HepG2 (cell line): ENCODE measurements around the gene IQGAP3. TPM values are rescaled to one million over a fixed set of nuclear protein-coding genes. Genes with fewer than 3 reads are reported as not detected.

Experiments
- ATAC-seq: fragments of 200-7000 bp; cut with Tn5 transposase; 3 replicates; pipeline ENCODE4 v1.9.1; 2020; ENCODE audit warnings: mild to moderate bottlenecking, moderate library complexity
- Bru-seq: library from RNA; stranded (reverse); fragments of 400-500 nt; gene quantifications from one replicate; lab custom pipeline; 2021; lab: Mats Ljungman, UMichigan
- BruChase-seq, 2 experiments: library from RNA; stranded (reverse); fragments of 400-500 nt; gene quantifications; one replicate each; lab custom pipeline; 2021; lab: Mats Ljungman, UMichigan
- BruUV-seq: library from RNA; stranded (reverse); fragments of 400-500 nt; replicated peaks from 2 replicates; lab custom pipeline; 2021; lab: Mats Ljungman, UMichigan
- CTCF ChIA-PET: fragments of 300-600 bp; formaldehyde crosslinking; extraction: SDS; loops from one replicate; lab custom pipeline; 2021; ENCODE audit warnings: low total read pairs, inconsistent platforms, low intra/inter-chr PET ratio; lab: Yijun Ruan, JAX
- POLR2A ChIA-PET: fragments of 350-600 bp; sonication (Branson Sonifier 250); formaldehyde crosslinking; loops from one replicate; lab custom pipeline; 2020; ENCODE audit warnings: antibody characterized with exemption, inconsistent platforms; lab: Yijun Ruan, JAX
- DNase-seq: peaks from one replicate; pipeline ENCODE4 v3.0.0-alpha.2; 2015; ENCODE audit warnings: low spot score
- FAIRE-seq: peaks from 3 replicates; lab custom pipeline; 2011; peaks lifted over from hg19 to GRCh38; lab: Jason Lieb, UNC
- H2AFZ ChIP-seq: one replicate; pipeline ENCODE4 v1.6.1; 2011; ENCODE audit warnings: low read length, inconsistent platforms
- H3K27ac ChIP-seq: fragments of 300-600 bp; 3 replicates; pipeline ENCODE4 v1.8.0; 2011; ENCODE audit warnings: mixed run types, mild to moderate bottlenecking, mixed read lengths, low read length, inconsistent platforms; ENCODE audit not compliant: insufficient read depth; ENCODE audit errors: extremely low read length
- H3K27me3 ChIP-seq, 2 experiments: fragments of 200-600 bp in 1 of 2; 2 replicates in 1 of 2; 3 replicates in 1 of 2; pipeline versions ENCODE4 v1.6.0 to v1.8.0; 2011; ENCODE audit warnings: low read length in 2 of 2, mild to moderate bottlenecking in 2 of 2, moderate library complexity in 2 of 2, inconsistent platforms in 1 of 2; ENCODE audit not compliant: insufficient read depth in 2 of 2, control insufficient read depth in 1 of 2
- H3K36me3 ChIP-seq, 2 experiments: fragments of 200-600 bp in 1 of 2; replicated peaks in 1 of 2; 2 replicates in 1 of 2; 3 replicates in 1 of 2; pipeline versions ENCODE4 v1.5.1 to v1.8.0; 2011; ENCODE audit warnings: low read length in 2 of 2, inconsistent platforms in 1 of 2; ENCODE audit not compliant: insufficient read depth in 2 of 2, control insufficient read depth in 1 of 2
- H3K4me1 ChIP-seq: 2 replicates; pipeline ENCODE4 v1.5.1; 2012; ENCODE audit warnings: low read length, inconsistent platforms; ENCODE audit not compliant: insufficient read depth
- H3K4me2 ChIP-seq: 2 replicates; pipeline ENCODE4 v1.6.0; 2011; ENCODE audit warnings: low read depth, low read length, inconsistent platforms
- H3K4me3 ChIP-seq, 3 experiments: fragments of 200-600 bp in 1 of 3; sonication (generic), shearing (Covaris generic) in 1 of 3; replicated peaks in 1 of 3; 2 replicates each; pipeline ENCODE4 v1.5.1; 2011 to 2016; ENCODE audit warnings: low read length in 3 of 3, inconsistent platforms in 2 of 3, low read depth in 2 of 3, mild to moderate bottlenecking in 2 of 3, control low read depth in 1 of 3, mixed read lengths in 1 of 3; ENCODE audit not compliant: insufficient read depth in 1 of 3
- H3K79me2 ChIP-seq: one replicate; pipeline ENCODE4 v1.6.1; 2011; ENCODE audit warnings: low read length, inconsistent platforms; ENCODE audit not compliant: insufficient read depth
- H3K9ac ChIP-seq: 2 replicates; pipeline ENCODE4 v1.6.0; 2011; ENCODE audit warnings: mild to moderate bottlenecking, low read depth, low read length, inconsistent platforms; ENCODE audit not compliant: insufficient read depth
- H3K9me3 ChIP-seq: 2 replicates; pipeline ENCODE4 v1.5.1; 2012; ENCODE audit warnings: mild to moderate bottlenecking, low read length
- H4K20me1 ChIP-seq: 2 replicates; pipeline ENCODE4 v1.6.0; 2011; ENCODE audit warnings: inconsistent platforms, mild to moderate bottlenecking, low read length, moderate library complexity; ENCODE audit not compliant: insufficient read depth
- AGO1 ChIP-seq: fragments of 200-400 bp; formaldehyde crosslinking; IDR thresholded peaks from 2 replicates; pipeline ENCODE4 v1.6.1; 2017; ENCODE audit warnings: mild to moderate bottlenecking, low read depth, low read length, moderate library complexity; ENCODE audit not compliant: poor library complexity, severe bottlenecking
- HNF1A ChIP-seq, 2 experiments: sonication (generic) in 1 of 2; formaldehyde crosslinking in 1 of 2; IDR thresholded peaks; 2 replicates each; pipeline versions ENCODE4 v1.4.0 to v1.6.1; 2016 to 2020; ENCODE audit warnings: borderline replicate concordance in 1 of 2, low read depth in 1 of 2, mild to moderate bottlenecking in 1 of 2, missing genetic modification reagents in 1 of 2
- MAFK ChIP-seq, 2 experiments: IDR thresholded peaks in 1 of 2; conservative IDR thresholded peaks in 1 of 2; 2 replicates each; pipeline ENCODE4 v1.6.1; 2011; ENCODE audit warnings: improper control_type of control experiment in 2 of 2, low read length in 2 of 2
- NFIB ChIP-seq: sonication (generic); formaldehyde crosslinking; IDR thresholded peaks from 2 replicates; pipeline ENCODE4 v1.9.0; 2021; ENCODE audit warnings: missing genetic modification reagents, mild to moderate bottlenecking, borderline replicate concordance
- NFYB ChIP-seq: sonication (generic); formaldehyde crosslinking; IDR thresholded peaks from 2 replicates; pipeline ENCODE4 v1.4.0; 2020; ENCODE audit warnings: missing genetic modification reagents
- ZBTB7B ChIP-seq: sonication (generic); formaldehyde crosslinking; IDR thresholded peaks from 2 replicates; pipeline ENCODE4 v1.4.0; 2020; ENCODE audit warnings: missing genetic modification reagents
- ZFP1 ChIP-seq: IDR thresholded peaks from 2 replicates; pipeline ENCODE4 v1.6.1; 2016
- ZNF280B ChIP-seq: sonication (generic); formaldehyde crosslinking; IDR thresholded peaks from 2 replicates; pipeline ENCODE4 v1.5.0; 2020; ENCODE audit warnings: missing genetic modification reagents, mild to moderate bottlenecking, borderline replicate concordance
- ZNF724P ChIP-seq: sonication (generic); formaldehyde crosslinking; IDR thresholded peaks from 2 replicates; pipeline ENCODE4 v1.8.0; 2022; ENCODE audit warnings: missing genetic modification reagents, borderline replicate concordance
- ZNF768 ChIP-seq: sonication (generic); formaldehyde crosslinking; IDR thresholded peaks from 2 replicates; pipeline ENCODE4 v1.4.0; 2020; ENCODE audit warnings: missing genetic modification reagents
- WGBS: methylation state at CpG from one replicate; pipeline ENCODE4 v1.1.6; 2017; ENCODE audit warnings: low lambda C conversion rate; 5-methylcytosine and 5-hydroxymethylcytosine counted together
- in situ Hi-C: cut with HindIII; loops from 2 replicates; pipeline ENCODE4 v1.10.0; 2017; ENCODE audit warnings: low pct_unique_long_range_greater_than_20kb; ENCODE audit not compliant: extremely low pct_ligation_motif_present
- intact Hi-C: fragments of 100-400 bp; cut with micrococcal nuclease; formaldehyde crosslinking; loops from one replicate; pipeline ENCODE4 v1.10.0; 2022; ENCODE audit not compliant: unreplicated experiment
- long read RNA-seq, 2 experiments: library from RNA in 1 of 2; library from polyadenylated mRNA in 1 of 2; stranded (forward) in 1 of 2; unstranded in 1 of 2; transcript quantifications; one replicate each; pipeline ENCODE4 v2.0.0, GENCODE V29; 2019 to 2022
- polyA minus RNA-seq, 3 experiments: library from RNA; depleted of rRNA, polyadenylated mRNA; stranded (reverse); fragments of >200 nt; gene quantifications; 2 replicates each; pipeline ENCODE4 v1.2.3, GENCODE V29; 2011; ENCODE audit warnings: low replicate concordance in 1 of 3
- polyA plus RNA-seq, 8 experiments: library from polyadenylated mRNA; depleted of rRNA in 3 of 8; stranded (reverse) in 7 of 8; unstranded in 1 of 8; fragments of >200 nt; fragmentation: Illumina TruSeq in 4 of 8; extraction: Trizol in 4 of 8; gene quantifications; 2 replicates each; pipeline versions ENCODE4 v1.2.1 to v1.2.3, GENCODE V29; 2011 to 2016; ENCODE audit warnings: low read depth in 4 of 8, missing spikeins in 1 of 8, mixed read lengths in 1 of 8; ENCODE audit not compliant: insufficient read depth in 1 of 8
- total RNA-seq, 5 experiments: library from RNA; depleted of rRNA; stranded (reverse); fragments of >200 nt; fragmentation: Illumina TruSeq; extraction: Trizol; gene quantifications; 2 replicates each; pipeline ENCODE4 v1.2.3, GENCODE V29; 2016; ENCODE audit warnings: low read depth in 1 of 5

IQGAP3 gene
- total RNA-seq (2016; rRNA removed; fragmentation: Illumina TruSeq; extraction: Trizol) = 6.7 and 14.1 TPM in 2 replicates
- 0.97 and 2.0 TPM in 2 replicates for total RNA-seq (2016; cell fraction: cytosol; rRNA removed; fragmentation: Illumina TruSeq; extraction: Trizol; ENCODE audit: low read depth)
- total RNA-seq (2016; cell fraction: insoluble cytoplasmic fraction; rRNA removed; fragmentation: Illumina TruSeq; extraction: Trizol) = 6.2 and 14.6 TPM in 2 replicates
- total RNA-seq (2016; cell fraction: membrane; rRNA removed; fragmentation: Illumina TruSeq; extraction: Trizol) = 2.2 and 2.4 TPM in 2 replicates
- 18.5 and 22.6 TPM in 2 replicates for total RNA-seq (2016; cell fraction: nucleus; rRNA removed; fragmentation: Illumina TruSeq; extraction: Trizol)
- 12.8 and 13.5 TPM in 2 replicates for polyA plus RNA-seq (2011; rRNA removed)
- 2.4 and 3.7 TPM in 2 replicates for polyA plus RNA-seq (2011; cell fraction: cytosol; rRNA removed)
- 79.6 and 121 TPM in 2 replicates for polyA plus RNA-seq (2011; cell fraction: nucleus; rRNA removed)
- 4.8 and 7.5 TPM in 2 replicates for polyA plus RNA-seq (2012)
- polyA plus RNA-seq (2016; cell fraction: cytosol; fragmentation: Illumina TruSeq; extraction: Trizol; ENCODE audit: low read depth) = 0.44 TPM in 2 replicates
- 3.2 and 3.8 TPM in 2 replicates for polyA plus RNA-seq (2016; cell fraction: insoluble cytoplasmic fraction; fragmentation: Illumina TruSeq; extraction: Trizol; ENCODE audit: low read depth)
- 0.92 and 1.1 TPM in 2 replicates for polyA plus RNA-seq (2016; cell fraction: membrane; fragmentation: Illumina TruSeq; extraction: Trizol; ENCODE audit: low read depth)
- 42.8 and 43.6 TPM in 2 replicates for polyA plus RNA-seq (2016; cell fraction: nucleus; fragmentation: Illumina TruSeq; extraction: Trizol; ENCODE audit: insufficient read depth, low read depth)
- polyA minus RNA-seq (2011; rRNA and poly(A)+ RNA removed; ENCODE audit: low replicate concordance) = 22.3 and 62.6 TPM in 2 replicates
- 4.0 and 5.7 TPM in 2 replicates for polyA minus RNA-seq (2011; cell fraction: cytosol; rRNA and poly(A)+ RNA removed)
- polyA minus RNA-seq (2011; cell fraction: nucleus; rRNA and poly(A)+ RNA removed) = 16.8 and 18.3 TPM in 2 replicates
- percentile 45 among the genes with signal in this experiment for Bru-seq, nascent RNA
- BruChase-seq, experiment 1, labeled RNA remaining after a 6-hour chase = percentile 58 among the genes with signal in this experiment
- BruChase-seq, experiment 2, labeled RNA remaining after a 2-hour chase = percentile 54 among the genes with signal in this experiment
- long read RNA-seq, experiment 1, partial matches to known transcripts = 7 of 7 reads
- long read RNA-seq, experiment 1, other reads (novel, unspliced or antisense) = 0 of 7 reads
- long read RNA-seq, experiment 2, partial matches to known transcripts = 4 of 7 reads
- long read RNA-seq, experiment 2, other reads (novel, unspliced or antisense) = 3 of 7 reads

- intact Hi-C loops = loop anchor here (1.0 kb wide), 1 partner anchor 21 kb away; no protein-coding TSS in a partner anchor
- TF ChIP-seq HNF1A (IDR thresholded peaks at IDR 0.05; ENCODE audit: low read depth) (no peak), HNF1A (CRISPR knock-in tag; IDR thresholded peaks at IDR 0.05; ENCODE audit: borderline replicate concordance) (no peak), AGO1 (no peak), ZNF768 (CRISPR knock-in tag) (peak; percentile 41; the same call in 1 of the 2 replicates), MAFK (conservative IDR thresholded peaks at IDR 0.05 in 1 of 2, IDR thresholded peaks at IDR 0.05 in 1 of 2; ENCODE audit: low read length in 2 of 2) (no peak), NFIB (CRISPR knock-in tag) (no peak), ZBTB7B (CRISPR knock-in tag) (no peak), NFYB (CRISPR knock-in tag) (peak; percentile 40; the same call in 1 of the 2 replicates), ZNF280B (CRISPR knock-in tag) (0 out of 2 replicates have a peak, but pooled peaks have one; percentile 50), ZFP1 (CRISPR knock-in tag) (no peak), ZNF724P (no peak)
Measured at GRCh38 chr1:156571919-156572662, at the start of gene IQGAP3. TSS of gene IQGAP3 (minus strand) at chr1:156572565. CDS start at chr1:156572529, 36 bp downstream.

More at GRCh38 chr1:156571919-156572662, at the start of gene IQGAP3:
- peaks cover 24% of the 10 kb centered on the region for H3K4me1 ChIP-seq
- ATAC-seq (peak; percentile 100), FAIRE-seq (peak; percentile 18), DNase-seq (peak; percentile 75)
- peak within 1 kb of the TSS; percentile 70 for H3K9ac ChIP-seq
- in situ Hi-C loops = no loop called here
- H3K27me3 ChIP-seq = peaks cover 0 to 12% of the 10 kb centered on the region in 2 experiments; a peak in 1 of 5 replicates
- H2AFZ ChIP-seq = peak within 1 kb of the TSS; percentile 9
- peak within 1 kb of the TSS; percentile 85 to 95 (median 89) for H3K4me3 ChIP-seq
- peak within 1 kb of the TSS; percentile 21 for H3K27ac ChIP-seq
- no peaks in the 10 kb centered on the region for H3K9me3 ChIP-seq
- H4K20me1 ChIP-seq = no peaks in the 10 kb centered on the region
- ChIA-PET CTCF (no interaction called here), POLR2A (no interaction called here)
- peaks cover 4% of the 10 kb centered on the region for H3K79me2 ChIP-seq
- H3K4me2 ChIP-seq = peak within 1 kb of the TSS; percentile 89
- BruUV-seq = TSS peak; percentile 90
- H3K36me3 ChIP-seq = peaks cover 1 to 12% of the 10 kb centered on the region in 2 experiments; a peak in 3 of 5 replicates
- WGBS = 1% methylated on average over 19 of the region's 38 CpGs
